Germinal center (tissue), 1 donor: ENCODE results near the gene SLC9A5.

ENCODE experiments used
- DNase-seq: peaks from one replicate; pipeline ENCODE4 v3.0.0; 2012; ENCODE audit warnings: mixed read lengths, low spot score

The SLC9A5 gene

GRCh38 chr16:67213197-67214019, 35.4 kb upstream of the SLC9A5 start:
- DNase-seq, result no peak

GRCh38 chr16:67215706-67216105, 33.1 kb upstream of the SLC9A5 start:
- no peak for DNase-seq

GRCh38 chr16:67216612-67217490, 31.9 kb upstream of the SLC9A5 start:
- no peak for DNase-seq

GRCh38 chr16:67223992-67224391, 24.8 kb upstream of the SLC9A5 start:
- DNase-seq, result no peak

- DNase-seq, result no peak
These were observed 22.4 kb upstream of the SLC9A5 start for GRCh38 chr16:67226295-67226803.

GRCh38 chr16:67226804-67227566, 21.8 kb upstream of the SLC9A5 start, which contains the start of gene TMEM208:
TMEM208 (plus strand) TSS chr16:67227130; CDS start chr16:67227219, 89 bp downstream.
- peak; percentile 97 for DNase-seq

- no peak for DNase-seq
These were observed 21.2 kb upstream of the SLC9A5 start for GRCh38 chr16:67227567-67227921.

GRCh38 chr16:67228034-67228785, 20.6 kb upstream of the SLC9A5 start:
- no peak for DNase-seq

- no peak for DNase-seq
These were observed 19.9 kb upstream of the SLC9A5 start for GRCh38 chr16:67228905-67229304.

- DNase-seq, result no peak
These were observed 18.6 kb upstream of the SLC9A5 start for GRCh38 chr16:67229906-67230808.

GRCh38 chr16:67230809-67231660, 17.7 kb upstream of the SLC9A5 start:
- DNase-seq, result no peak

- no peak for DNase-seq
These were observed 15.2 kb upstream of the SLC9A5 start for GRCh38 chr16:67233596-67233995.

- no peak for DNase-seq
These were observed 14.6 kb upstream of the SLC9A5 start for GRCh38 chr16:67234180-67234597.

GRCh38 chr16:67235816-67236562, 12.8 kb upstream of the SLC9A5 start:
- no peak for DNase-seq

GRCh38 chr16:67236563-67237395, 12.0 kb upstream of the SLC9A5 start:
- peak; percentile 75 for DNase-seq

- DNase-seq, result no peak
These were observed 11.1 kb upstream of the SLC9A5 start for GRCh38 chr16:67237396-67238277.

- no peak for DNase-seq
These were observed 10.6 kb upstream of the SLC9A5 start for GRCh38 chr16:67238278-67238575.
